ENCODE results near the gene USH2A.

The USH2A gene

GRCh38 chr1:215731699-215732098 is 691.5 kb downstream of the USH2A start:
- DNase-seq (ENCODE audit: low spot score): no peak
- no peaks in the 10 kb centered on the region for H3K36me3 Mint-ChIP-seq (ENCODE audit: low read depth)
- H3K4me3 Mint-ChIP-seq: no peak overlapping the region
- H3K27ac Mint-ChIP-seq: no peak overlapping the region
- no peaks in the 10 kb centered on the region for H3K27me3 Mint-ChIP-seq (ENCODE audit: low read depth)
- H3K9me3 Mint-ChIP-seq: no peaks in the 10 kb centered on the region
- no peaks in the 10 kb centered on the region for H3K4me1 Mint-ChIP-seq (ENCODE audit: low read depth)

- no peaks in the 10 kb centered on the region for H3K36me3 Mint-ChIP-seq (ENCODE audit: low read depth)
- H3K27ac Mint-ChIP-seq: no peak overlapping the region
- DNase-seq (ENCODE audit: low spot score): no peak
- H3K4me1 Mint-ChIP-seq (ENCODE audit: low read depth): no peaks in the 10 kb centered on the region
- H3K27me3 Mint-ChIP-seq (ENCODE audit: low read depth): no peaks in the 10 kb centered on the region
- no peaks in the 10 kb centered on the region for H3K9me3 Mint-ChIP-seq
- no peak overlapping the region for H3K4me3 Mint-ChIP-seq
Observed at GRCh38 chr1:215730600-215730999, 692.6 kb downstream of the USH2A start.

- Mint-ChIP-seq H3K4me3 (no peak overlapping the region), H3K27me3 (ENCODE audit: low read depth) (no peaks in the 10 kb centered on the region), H3K9me3 (no peaks in the 10 kb centered on the region), H3K27ac (no peak overlapping the region), H3K36me3 (ENCODE audit: low read depth) (no peaks in the 10 kb centered on the region), H3K4me1 (ENCODE audit: low read depth) (no peaks in the 10 kb centered on the region)
- no peak for DNase-seq (ENCODE audit: low spot score)
Observed at GRCh38 chr1:215728169-215728568, 695.1 kb downstream of the USH2A start.

GRCh38 chr1:215720126-215720525 is 703.1 kb downstream of the USH2A start:
- no peaks in the 10 kb centered on the region for H3K4me1 Mint-ChIP-seq (ENCODE audit: low read depth)
- no peak overlapping the region for H3K4me3 Mint-ChIP-seq
- no peaks in the 10 kb centered on the region for H3K36me3 Mint-ChIP-seq (ENCODE audit: low read depth)
- no peaks in the 10 kb centered on the region for H3K27me3 Mint-ChIP-seq (ENCODE audit: low read depth)
- no peak overlapping the region for H3K27ac Mint-ChIP-seq
- no peaks in the 10 kb centered on the region for H3K9me3 Mint-ChIP-seq
- DNase-seq (ENCODE audit: low spot score): no peak

- DNase-seq (ENCODE audit: low spot score): no peak
- Mint-ChIP-seq H3K27me3 (ENCODE audit: low read depth) (no peaks in the 10 kb centered on the region), H3K4me1 (ENCODE audit: low read depth) (no peaks in the 10 kb centered on the region), H3K9me3 (no peaks in the 10 kb centered on the region), H3K36me3 (ENCODE audit: low read depth) (no peaks in the 10 kb centered on the region), H3K4me3 (no peak overlapping the region), H3K27ac (no peak overlapping the region)
Observed at GRCh38 chr1:215719552-215719951, 703.7 kb downstream of the USH2A start.

GRCh38 chr1:215718575-215719287 is 704.5 kb downstream of the USH2A start:
- DNase-seq (ENCODE audit: low spot score): no peak
- H3K27ac Mint-ChIP-seq: no peak overlapping the region
- no peaks in the 10 kb centered on the region for H3K4me1 Mint-ChIP-seq (ENCODE audit: low read depth)
- H3K9me3 Mint-ChIP-seq: no peaks in the 10 kb centered on the region
- no peak overlapping the region for H3K4me3 Mint-ChIP-seq
- H3K27me3 Mint-ChIP-seq (ENCODE audit: low read depth): no peaks in the 10 kb centered on the region
- H3K36me3 Mint-ChIP-seq (ENCODE audit: low read depth): no peaks in the 10 kb centered on the region

- no peak for DNase-seq (ENCODE audit: low spot score)
- Mint-ChIP-seq H3K27ac (no peak overlapping the region), H3K27me3 (ENCODE audit: low read depth) (no peaks in the 10 kb centered on the region), H3K36me3 (ENCODE audit: low read depth) (no peaks in the 10 kb centered on the region), H3K9me3 (no peaks in the 10 kb centered on the region), H3K4me3 (no peak overlapping the region), H3K4me1 (ENCODE audit: low read depth) (no peaks in the 10 kb centered on the region)
Observed at GRCh38 chr1:215717677-215718426, 705.4 kb downstream of the USH2A start.

- Mint-ChIP-seq H3K27me3 (ENCODE audit: low read depth) (no peaks in the 10 kb centered on the region), H3K36me3 (ENCODE audit: low read depth) (no peaks in the 10 kb centered on the region), H3K4me1 (ENCODE audit: low read depth) (no peaks in the 10 kb centered on the region), H3K4me3 (no peak overlapping the region), H3K9me3 (no peaks in the 10 kb centered on the region), H3K27ac (no peak overlapping the region)
- DNase-seq (ENCODE audit: low spot score): no peak
Observed at GRCh38 chr1:215710899-215711225, 712.4 kb downstream of the USH2A start.

GRCh38 chr1:215710036-215710898 is 713.0 kb downstream of the USH2A start:
- Mint-ChIP-seq H3K9me3 (no peaks in the 10 kb centered on the region), H3K27ac (no peak overlapping the region), H3K4me3 (no peak overlapping the region), H3K36me3 (ENCODE audit: low read depth) (no peaks in the 10 kb centered on the region), H3K27me3 (ENCODE audit: low read depth) (no peaks in the 10 kb centered on the region), H3K4me1 (ENCODE audit: low read depth) (no peaks in the 10 kb centered on the region)
- no peak for DNase-seq (ENCODE audit: low spot score)

- no peak overlapping the region for H3K27ac Mint-ChIP-seq
- no peak overlapping the region for H3K4me3 Mint-ChIP-seq
- H3K4me1 Mint-ChIP-seq (ENCODE audit: low read depth): no peaks in the 10 kb centered on the region
- no peaks in the 10 kb centered on the region for H3K36me3 Mint-ChIP-seq (ENCODE audit: low read depth)
- no peak for DNase-seq (ENCODE audit: low spot score)
- no peaks in the 10 kb centered on the region for H3K27me3 Mint-ChIP-seq (ENCODE audit: low read depth)
- H3K9me3 Mint-ChIP-seq: no peaks in the 10 kb centered on the region
Observed at GRCh38 chr1:215704089-215704860, 719.0 kb downstream of the USH2A start.

- no peak overlapping the region for H3K27ac Mint-ChIP-seq
- H3K4me1 Mint-ChIP-seq (ENCODE audit: low read depth): no peaks in the 10 kb centered on the region
- no peaks in the 10 kb centered on the region for H3K36me3 Mint-ChIP-seq (ENCODE audit: low read depth)
- H3K4me3 Mint-ChIP-seq: no peak overlapping the region
- no peaks in the 10 kb centered on the region for H3K9me3 Mint-ChIP-seq
- DNase-seq (ENCODE audit: low spot score): no peak
- no peaks in the 10 kb centered on the region for H3K27me3 Mint-ChIP-seq (ENCODE audit: low read depth)
Observed at GRCh38 chr1:215682232-215682631, 741.0 kb downstream of the USH2A start.

- no peak for DNase-seq (ENCODE audit: low spot score)
- Mint-ChIP-seq H3K4me3 (no peak overlapping the region), H3K27ac (no peak overlapping the region), H3K9me3 (no peaks in the 10 kb centered on the region), H3K27me3 (ENCODE audit: low read depth) (no peaks in the 10 kb centered on the region), H3K36me3 (ENCODE audit: low read depth) (no peaks in the 10 kb centered on the region), H3K4me1 (ENCODE audit: low read depth) (no peaks in the 10 kb centered on the region)
Observed at GRCh38 chr1:215681041-215681440, 742.2 kb downstream of the USH2A start.

- H3K36me3 Mint-ChIP-seq (ENCODE audit: low read depth): no peaks in the 10 kb centered on the region
- no peaks in the 10 kb centered on the region for H3K4me1 Mint-ChIP-seq (ENCODE audit: low read depth)
- H3K27ac Mint-ChIP-seq: no peak overlapping the region
- DNase-seq (ENCODE audit: low spot score): no peak
- no peaks in the 10 kb centered on the region for H3K27me3 Mint-ChIP-seq (ENCODE audit: low read depth)
- H3K9me3 Mint-ChIP-seq: no peaks in the 10 kb centered on the region
- no peak overlapping the region for H3K4me3 Mint-ChIP-seq
Observed at GRCh38 chr1:215679231-215679630, 744.0 kb downstream of the USH2A start.

Data from T-helper 2 cell treated with Interferon-gamma antibody and Interleukin-4, amounts not matched to agents 5 μg/mL and 100 μg/mL, for 36 hours (primary cell).